Ascending aorta (tissue), 2 donors: ENCODE results near the gene TIGD6. TPM values are rescaled to one million over a fixed set of nuclear protein-coding genes. Genes with fewer than 3 reads are reported as not detected.

ENCODE experiments used
- DNase-seq, 2 donors: peaks; one replicate each; pipeline ENCODE4 v3.0.0-alpha.2; 2019; ENCODE audit warnings: low spot score in 2 of 2
- H3K27ac ChIP-seq, 2 donors: fragments of 200-600 bp; sonication (generic); one replicate each; pipeline ENCODE4 v1.5.1; 2016 to 2017; ENCODE audit warnings: mild to moderate bottlenecking in 1 of 2
- H3K27me3 ChIP-seq: fragments of 200-600 bp; sonication (generic); one replicate; pipeline ENCODE4 v1.5.1; 2017
- H3K36me3 ChIP-seq, 2 donors: fragments of 200-600 bp; sonication (generic); one replicate each; pipeline ENCODE4 v1.5.1; 2016
- H3K4me1 ChIP-seq, 2 donors: fragments of 200-600 bp; sonication (generic); one replicate each; pipeline ENCODE4 v1.5.1; 2016 to 2017; ENCODE audit warnings: mild to moderate bottlenecking in 1 of 2
- H3K4me3 ChIP-seq, 2 donors: fragments of 200-600 bp; sonication (generic); one replicate each; pipeline ENCODE4 v1.5.1; 2016 to 2017; ENCODE audit warnings: mild to moderate bottlenecking in 1 of 2
- H3K9me3 ChIP-seq, 2 donors: fragments of 200-600 bp; sonication (generic); one replicate each; pipeline ENCODE4 v1.5.1; 2016
- intact Hi-C: fragments of 100-400 bp; cut with DNase I; formaldehyde crosslinking; loops from one replicate; pipeline ENCODE4 v1.15.1; 2023
- total RNA-seq: library from RNA; depleted of rRNA; stranded (reverse); fragments of >200 nt; gene quantifications from one replicate; pipeline ENCODE4 v1.1.0, GENCODE V29; 2016
- TF ChIP-seq, protein P1 (sequence below), 3 experiments: fragments of 200-600 bp in 2 of 3; fragments of 450-650 bp in 1 of 3; sonication (generic) in 2 of 3; IDR thresholded peaks; one replicate each; pipeline ENCODE4 v1.5.1; 2016 to 2019; ENCODE audit warnings: antibody characterized with exemption in 3 of 3, mild to moderate bottlenecking in 1 of 3, moderate library complexity in 1 of 3

The TIGD6 gene
- total RNA-seq, 1 donor from 2014 or later: 4.2 TPM

DNA sequence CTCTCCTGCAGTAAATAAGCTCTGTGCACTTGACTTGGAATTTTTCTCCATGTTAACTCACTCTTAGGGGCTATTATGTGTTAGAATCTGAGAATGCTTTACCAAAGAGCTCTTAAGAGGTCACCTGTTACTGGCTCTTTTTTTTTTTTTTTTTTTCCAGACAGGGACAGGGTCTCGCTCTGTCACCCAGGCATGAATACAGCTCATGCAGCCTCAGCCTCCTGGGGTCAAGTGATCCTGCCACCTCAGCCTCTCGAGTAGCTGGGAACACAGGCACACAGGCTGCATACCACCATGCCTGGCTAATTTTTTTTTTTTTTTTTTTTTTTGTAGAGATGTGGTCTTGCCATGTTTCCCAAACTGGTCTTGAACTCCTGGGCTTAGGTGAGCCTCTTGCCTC lies 22.2 kb upstream of the TIGD6 start:
- no peaks in the 10 kb centered on the region for H3K9me3 ChIP-seq
- no peak for DNase-seq
- H3K4me1 ChIP-seq: peaks cover 0 to 30% of the 10 kb centered on the region in 2 donors
- H3K27me3 ChIP-seq: no peaks in the 10 kb centered on the region
- intact Hi-C loops: loop anchor here (10.0 kb wide), 1 partner anchor 192 kb away; no protein-coding TSS in a partner anchor
- TF ChIP-seq, protein P1, sequence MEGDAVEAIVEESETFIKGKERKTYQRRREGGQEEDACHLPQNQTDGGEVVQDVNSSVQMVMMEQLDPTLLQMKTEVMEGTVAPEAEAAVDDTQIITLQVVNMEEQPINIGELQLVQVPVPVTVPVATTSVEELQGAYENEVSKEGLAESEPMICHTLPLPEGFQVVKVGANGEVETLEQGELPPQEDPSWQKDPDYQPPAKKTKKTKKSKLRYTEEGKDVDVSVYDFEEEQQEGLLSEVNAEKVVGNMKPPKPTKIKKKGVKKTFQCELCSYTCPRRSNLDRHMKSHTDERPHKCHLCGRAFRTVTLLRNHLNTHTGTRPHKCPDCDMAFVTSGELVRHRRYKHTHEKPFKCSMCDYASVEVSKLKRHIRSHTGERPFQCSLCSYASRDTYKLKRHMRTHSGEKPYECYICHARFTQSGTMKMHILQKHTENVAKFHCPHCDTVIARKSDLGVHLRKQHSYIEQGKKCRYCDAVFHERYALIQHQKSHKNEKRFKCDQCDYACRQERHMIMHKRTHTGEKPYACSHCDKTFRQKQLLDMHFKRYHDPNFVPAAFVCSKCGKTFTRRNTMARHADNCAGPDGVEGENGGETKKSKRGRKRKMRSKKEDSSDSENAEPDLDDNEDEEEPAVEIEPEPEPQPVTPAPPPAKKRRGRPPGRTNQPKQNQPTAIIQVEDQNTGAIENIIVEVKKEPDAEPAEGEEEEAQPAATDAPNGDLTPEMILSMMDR (IDR thresholded peaks at IDR 0.05): no peak
- H3K27ac ChIP-seq: peak overlapping the region; percentile 43 to 78
- peaks cover 46 to 63% of the 10 kb centered on the region in 2 donors for H3K36me3 ChIP-seq
- no peak overlapping the region for H3K4me3 ChIP-seq

DNA sequence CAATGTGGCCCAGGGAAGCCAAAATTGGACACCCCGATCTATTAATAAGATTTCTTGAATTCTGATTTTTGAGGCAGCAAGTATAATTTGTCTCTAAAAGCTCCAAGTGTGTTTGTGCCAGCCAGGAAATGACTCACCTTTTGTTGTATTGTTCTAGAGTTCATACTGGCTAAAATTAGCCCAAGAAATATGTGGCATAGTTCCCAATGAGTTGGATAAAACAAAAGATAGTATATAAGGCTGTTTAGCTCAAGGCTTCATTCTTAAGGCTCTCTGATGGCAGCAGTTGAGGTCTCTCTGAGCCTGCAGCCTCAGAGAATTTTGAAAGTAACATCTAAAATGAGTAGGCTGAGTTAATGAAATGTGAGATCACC lies 21.7 kb upstream of the TIGD6 start:
- H3K4me1 ChIP-seq: peaks cover 0 to 30% of the 10 kb centered on the region in 2 donors
- TF ChIP-seq, protein P1 (IDR thresholded peaks at IDR 0.05): no peak
- no peak overlapping the region for H3K4me3 ChIP-seq
- peaks cover 42 to 58% of the 10 kb centered on the region in 2 donors for H3K36me3 ChIP-seq
- DNase-seq: no peak
- H3K27ac ChIP-seq: peak overlapping the region; percentile 43 to 78
- H3K27me3 ChIP-seq: no peaks in the 10 kb centered on the region
- no peaks in the 10 kb centered on the region for H3K9me3 ChIP-seq
- intact Hi-C loops: loop anchor here (10.0 kb wide), 1 partner anchor 193 kb away; no protein-coding TSS in a partner anchor

DNA sequence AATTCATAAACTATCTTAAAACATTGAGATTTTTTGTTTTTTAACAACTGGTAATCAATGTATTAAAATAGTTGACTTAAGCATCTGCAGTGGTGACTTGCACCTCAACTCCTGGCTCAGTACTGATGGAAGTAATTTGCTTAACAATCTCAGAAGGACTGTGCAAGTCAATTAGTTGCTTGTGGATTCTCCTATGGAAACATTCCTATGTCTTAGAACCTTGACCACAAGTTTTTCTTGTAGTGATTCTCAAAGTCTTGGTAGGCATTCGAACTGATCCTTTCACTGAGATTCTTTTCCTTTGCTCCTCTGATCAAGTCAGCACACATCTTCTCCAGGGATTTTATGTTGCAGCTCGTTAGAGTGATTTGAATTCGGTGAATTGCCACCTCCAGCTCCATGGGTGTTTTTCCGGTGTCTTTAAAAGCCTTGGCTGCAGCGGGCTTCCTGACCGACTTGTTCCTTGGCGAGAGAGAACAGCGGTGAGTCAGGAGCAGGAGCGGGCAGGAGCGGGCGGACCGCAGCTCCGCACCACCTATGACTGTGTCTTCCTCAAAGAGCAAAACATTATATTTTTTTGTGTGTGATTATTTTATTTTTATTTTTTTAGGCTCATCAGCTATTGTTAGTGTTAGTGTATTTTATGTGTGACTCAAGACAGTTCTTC lies 21.2 kb upstream of the TIGD6 start:
- TF ChIP-seq, protein P1 (IDR thresholded peaks at IDR 0.05): no peak
- Histone ChIP-seq H3K4me1 (peaks cover 0 to 30% of the 10 kb centered on the region in 2 donors), H3K4me3 (no peak overlapping the region), H3K27me3 (no peaks in the 10 kb centered on the region), H3K9me3 (no peaks in the 10 kb centered on the region), H3K27ac (peak overlapping the region; percentile 43 to 78), H3K36me3 (peaks cover 37 to 54% of the 10 kb centered on the region in 2 donors)
- intact Hi-C loops: loop anchor here (10.0 kb wide), 1 partner anchor 193 kb away; no protein-coding TSS in a partner anchor
- DNase-seq: peak in 1 of 2 donors; percentile 72

DNA sequence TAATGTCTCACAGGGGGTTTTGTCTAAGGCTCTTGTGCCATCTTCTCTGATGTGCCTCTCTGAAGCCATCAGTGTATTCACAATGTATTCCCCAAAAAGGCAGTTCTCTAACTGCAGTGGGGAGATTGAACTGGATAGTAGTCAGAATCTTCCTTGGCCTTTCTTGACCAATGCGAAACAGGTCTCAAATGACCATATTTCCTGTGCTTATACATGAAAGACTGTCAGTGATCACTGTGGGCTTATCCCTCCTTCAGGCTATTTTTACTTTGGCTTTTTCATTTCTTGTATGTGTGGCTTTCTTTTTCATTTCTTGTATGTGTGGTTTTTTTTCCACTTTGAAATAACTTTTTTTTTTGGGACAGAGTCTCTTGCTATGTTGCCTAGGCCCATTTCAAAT lies 19.8 kb upstream of the TIGD6 start:
- intact Hi-C loops: loop anchor here (10.0 kb wide), 1 partner anchor 195 kb away; no protein-coding TSS in a partner anchor
- TF ChIP-seq, protein P1 (IDR thresholded peaks at IDR 0.05): no peak
- DNase-seq: no peak
- Histone ChIP-seq H3K4me1 (peaks cover 0 to 30% of the 10 kb centered on the region in 2 donors), H3K9me3 (peaks cover 0 to 5% of the 10 kb centered on the region in 2 donors), H3K36me3 (peaks cover 37 to 54% of the 10 kb centered on the region in 2 donors), H3K4me3 (no peak overlapping the region), H3K27me3 (no peaks in the 10 kb centered on the region), H3K27ac (peak overlapping the region in 1 of 2 donors; percentile 78)

DNA sequence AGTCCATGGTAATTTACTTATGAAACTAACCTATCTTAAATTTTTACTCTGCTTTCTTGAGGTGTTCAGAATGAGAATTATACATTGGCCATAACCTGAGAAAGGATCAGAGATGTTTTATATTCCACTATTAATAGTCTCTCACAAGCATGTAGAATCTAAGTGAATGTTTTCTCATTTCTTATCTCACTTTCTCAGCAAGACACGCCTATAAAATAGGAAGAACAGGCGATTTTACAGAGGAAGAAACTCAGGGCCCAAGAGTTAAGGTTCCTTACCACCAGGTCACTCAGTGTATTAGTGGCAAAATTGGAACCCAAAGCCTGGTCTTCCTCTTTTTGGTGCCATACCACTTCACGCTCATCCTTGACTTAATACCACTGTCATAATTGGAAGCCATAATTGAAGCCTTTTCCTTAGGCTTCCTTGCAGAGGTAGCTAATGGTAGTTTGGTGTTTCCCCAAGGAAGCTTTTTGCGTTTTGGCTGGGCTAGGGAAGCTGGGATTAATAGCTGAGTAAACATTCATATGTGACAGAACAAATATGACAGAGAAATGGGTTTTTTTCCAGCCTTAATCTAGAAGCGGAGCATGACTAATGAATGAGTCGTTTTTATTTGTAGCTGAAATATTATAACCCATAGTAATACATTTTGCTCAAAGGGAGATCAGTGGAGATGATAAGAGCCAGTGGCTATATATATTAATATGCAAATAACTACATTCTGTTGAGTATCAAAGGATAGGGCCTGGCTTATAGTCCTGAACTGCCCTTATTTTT lies 17.0 kb upstream of the TIGD6 start:
- Histone ChIP-seq H3K36me3 (peaks cover 53 to 70% of the 10 kb centered on the region in 2 donors), H3K4me3 (no peak overlapping the region), H3K9me3 (peaks cover 0 to 5% of the 10 kb centered on the region in 2 donors), H3K4me1 (peaks cover 0 to 16% of the 10 kb centered on the region in 2 donors), H3K27me3 (no peaks in the 10 kb centered on the region), H3K27ac (peak overlapping the region in 1 of 2 donors; percentile 23)
- intact Hi-C loops: no loop called here
- no peak for DNase-seq
- TF ChIP-seq, protein P1 (IDR thresholded peaks at IDR 0.05): no peak
